Left colon (tissue), 2 donors: ENCODE data around the gene CIC. TPM values are rescaled to one million over a fixed set of nuclear protein-coding genes. Genes with fewer than 3 reads are reported as not detected.
"Not testable (repeated sequence)": the region's sequence is repeated elsewhere in the genome, so short reads cannot be mapped to it uniquely, and the experiment has no call there.

Experiments
- ATAC-seq: fragments of 200-7000 bp; cut with Tn5 transposase; one replicate; pipeline ENCODE4 v1.9.1; 2020; ENCODE audit warnings: mild to moderate bottlenecking, moderate library complexity
- DNase-seq, 2 donors: peaks; one replicate each; pipeline ENCODE4 v3.0.0-alpha.2; 2020
- intact Hi-C, 2 donors: fragments of 100-400 bp; cut with DNase I in 1 of 2; cut with micrococcal nuclease in 1 of 2; formaldehyde crosslinking; loops; one replicate each; pipeline versions ENCODE4 v1.11.2 to v1.14.0; 2022; cut with DNase I, micrococcal nuclease
- total RNA-seq, 2 donors: library from RNA; stranded (reverse); fragmentation: NEBNext Ultra II Directional; extraction: Animal tissue kit (Norgen Biotek cat#: 25700); gene quantifications; one replicate each; pipeline ENCODE4 v1.2.1, GENCODE V29; 2021
- donor health status: DM: no; HTN: no; CAD: no.
- donor health status: DM: yes; HTN: yes; CAD: no.

CIC gene
- total RNA-seq, 2 donors from 2014 or later = 43.0 to 47.9 TPM

GRCh38 chr19:42335374-42335936 is 66.4 kb downstream of the CIC start:
- ATAC-seq (no peak), DNase-seq (no peak)
- intact Hi-C loops = no loop called here

DNA sequence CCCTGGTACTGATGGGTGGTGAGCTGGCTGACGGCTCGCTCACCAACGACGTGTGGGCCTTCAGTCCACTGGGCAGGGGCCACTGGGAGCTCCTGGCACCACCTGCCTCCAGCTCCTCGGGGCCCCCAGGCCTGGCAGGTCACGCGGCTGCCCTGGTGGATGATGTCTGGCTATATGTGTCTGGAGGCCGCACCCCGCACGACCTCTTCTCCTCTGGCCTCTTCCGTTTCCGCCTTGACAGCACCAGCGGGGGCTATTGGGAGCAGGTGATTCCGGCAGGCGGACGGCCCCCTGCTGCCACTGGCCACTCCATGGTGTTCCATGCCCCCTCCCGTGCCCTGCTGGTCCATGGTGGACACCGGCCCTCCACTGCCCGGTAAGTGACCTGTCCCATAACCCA is 66.9 kb downstream of the CIC start:
- ATAC-seq (no peak), DNase-seq (no peak)
- intact Hi-C loops = no loop called here

DNA sequence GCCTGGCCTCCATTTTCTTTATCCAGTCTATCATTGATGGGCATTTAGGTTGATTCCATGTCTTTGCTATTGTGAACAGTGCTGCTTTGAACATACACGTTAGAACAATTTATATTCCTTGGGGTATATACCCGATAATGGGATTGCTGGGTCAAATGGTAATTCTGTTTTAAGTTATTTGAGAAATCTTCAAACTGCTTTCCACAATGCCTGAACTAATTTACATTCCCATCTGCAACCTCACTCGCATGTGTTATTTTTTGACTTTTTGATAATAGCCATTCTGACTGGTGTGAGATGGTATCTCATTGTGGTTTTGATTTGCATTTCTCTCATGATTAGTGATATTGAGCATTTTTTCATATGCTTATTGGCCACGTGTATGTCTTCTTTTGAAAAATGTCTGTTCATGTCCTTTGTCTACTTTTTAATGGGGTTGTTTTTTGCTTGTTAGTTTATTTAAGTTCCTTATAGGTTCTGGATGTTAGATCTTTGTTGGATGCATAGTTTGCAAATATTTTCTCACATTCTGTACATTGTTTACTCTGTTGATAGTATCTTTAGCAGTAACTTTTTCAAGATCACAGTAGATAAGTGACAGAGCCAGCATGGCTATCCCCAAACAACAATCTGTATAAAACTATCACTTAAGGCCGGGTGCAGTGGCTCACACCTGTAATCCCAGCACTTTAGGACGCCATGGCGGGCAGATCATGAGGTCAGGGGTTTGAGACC is 70.2 kb downstream of the CIC start:
- intact Hi-C loops, DNase-seq, ATAC-seq: not testable (repeated sequence)

GRCh38 chr19:42339922-42340321 is 70.9 kb downstream of the CIC start:
- ATAC-seq, intact Hi-C loops, DNase-seq: not testable (repeated sequence)

DNA sequence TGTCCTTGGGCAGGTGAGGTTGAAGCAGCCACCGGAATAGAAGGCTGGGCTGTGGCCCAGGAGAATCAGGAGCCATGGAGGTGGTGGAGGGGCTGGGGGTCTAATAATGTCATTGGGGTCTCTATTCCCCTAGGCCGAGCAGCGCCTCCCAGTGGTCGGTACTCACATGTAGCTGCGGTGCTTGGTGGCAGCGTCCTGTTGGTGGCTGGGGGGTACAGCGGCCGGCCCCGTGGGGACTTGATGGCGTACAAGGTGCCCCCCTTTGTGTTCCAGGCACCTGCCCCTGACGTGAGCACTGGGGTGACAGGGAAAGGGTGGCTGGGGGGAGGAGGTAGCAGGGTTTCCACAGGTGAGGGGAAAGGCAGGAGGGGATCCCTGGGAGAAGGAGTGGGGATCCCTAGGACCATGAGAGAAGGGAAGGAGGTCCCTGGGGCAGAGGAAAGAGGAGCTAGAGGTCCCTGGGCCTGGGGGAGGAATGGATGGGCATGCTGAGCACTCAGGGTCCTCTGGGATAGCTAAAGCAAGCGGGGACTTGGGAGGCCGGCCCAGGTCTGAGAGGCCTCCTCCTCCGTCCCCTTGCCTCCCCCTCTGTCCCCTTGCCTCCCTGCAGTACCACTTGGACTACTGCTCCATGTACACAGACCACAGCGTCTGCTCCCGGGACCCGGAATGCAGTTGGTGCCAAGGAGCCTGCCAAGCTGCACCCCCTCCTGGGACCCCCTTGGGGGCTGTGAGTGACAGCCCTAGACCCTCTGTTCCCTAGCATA is 74.5 kb downstream of the CIC start:
- DNase-seq (no peak), ATAC-seq (no peak)
- intact Hi-C loops = no loop called here

- DNase-seq = no peak
- intact Hi-C loops = no loop called here
- no peak for ATAC-seq
These were observed 75.4 kb downstream of the CIC start for GRCh38 chr19:42344336-42344893.

Other genes with a start within 250 kb of the CIC start
- 1 to 10 TPM; 1.0 to 2.6 TPM for gene GRIK5, start 199.0 kb upstream of the CIC start, total RNA-seq
- 10 to 100 TPM; 11.0 to 14.0 TPM for gene ZNF574, start 193.1 kb upstream of the CIC start, total RNA-seq
- gene POU2F2, start 136.8 kb upstream of the CIC start, total RNA-seq = 1 to 10 TPM; 1.5 to 3.8 TPM
- 10 to 100 TPM; 20.5 to 42.2 TPM for gene DEDD2, start 51.6 kb upstream of the CIC start, total RNA-seq
- 1 to 10 TPM; 8.1 to 8.7 TPM for gene ZNF526, start 48.9 kb upstream of the CIC start, total RNA-seq
- gene GSK3A, start 26.6 kb upstream of the CIC start, total RNA-seq = 10 to 100 TPM; 40.9 to 43.3 TPM
- gene ERF, start 14.1 kb upstream of the CIC start, total RNA-seq = 10 to 100 TPM; 40.8 to 50.1 TPM
- under 1 TPM; 0.49 to 0.50 TPM for gene PRR19, start 32.9 kb downstream of the CIC start, total RNA-seq
- gene PAFAH1B3, start 33.4 kb downstream of the CIC start, total RNA-seq = 10 to 100 TPM; 25.9 to 40.5 TPM
- under 1 TPM; 0.21 to 0.25 TPM for gene TMEM145, start 44.1 kb downstream of the CIC start, total RNA-seq
- gene MEGF8, start 56.4 kb downstream of the CIC start, total RNA-seq = 10 to 100 TPM; 21.4 to 21.5 TPM
- gene CNFN, start 121.0 kb downstream of the CIC start, total RNA-seq = 1 to 10 TPM; 4.2 to 5.4 TPM
- gene LIPE, start 158.1 kb downstream of the CIC start, total RNA-seq = 1 to 10 TPM; 7.1 to 9.7 TPM
- not detected for gene CXCL17, start 173.7 kb downstream of the CIC start, total RNA-seq